Measurements from ENCODE around the gene ZNF425.

ZNF425 gene

DNA sequence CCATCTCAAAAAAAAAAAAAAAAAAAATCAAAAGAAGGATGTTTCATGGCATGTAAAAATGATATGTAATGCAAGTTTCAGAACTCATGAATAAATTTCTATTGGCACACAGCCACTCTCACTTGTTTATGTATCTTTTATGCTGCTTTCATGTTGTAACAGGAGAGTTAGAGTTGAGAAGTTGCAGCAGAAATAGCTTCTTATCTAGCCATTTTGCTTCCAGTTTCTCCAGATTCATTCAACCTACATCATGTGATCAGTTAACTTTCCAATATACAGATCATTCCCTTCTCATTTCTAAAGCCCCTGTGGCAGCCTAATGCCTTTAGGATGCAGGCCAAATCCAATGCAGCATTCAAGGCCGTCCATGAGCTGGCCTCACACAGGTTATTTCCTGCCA lies 66.0 kb downstream of the ZNF425 start:
- no peak for TF ChIP-seq CTCF (IDR thresholded peaks at IDR 0.05; ENCODE audit: insufficient read depth, low read length, missing control alignments)
- DNase-seq (ENCODE audit: low read depth, low spot score) = no peak

GRCh38 chr7:149053885-149054284 lies 72.2 kb downstream of the ZNF425 start:
- POLR2A ChIA-PET = no interaction called here
- TF ChIP-seq CTCF (IDR thresholded peaks at IDR 0.05; ENCODE audit: insufficient read depth, low read length, missing control alignments) = no peak
- CTCF ChIA-PET = interaction anchor here (0.6 to 4.8 kb wide), 2 partner anchors 11 to 23 kb away, joined by 3 to 28 read pairs; no protein-coding TSS in a partner anchor
- DNase-seq (ENCODE audit: low read depth, low spot score) = no peak
- H3K4me3 ChIP-seq (ENCODE audit: low read depth, low read length) = no peak overlapping the region

More for the DNA sequence above, 66.0 kb downstream of the ZNF425 start:
- POLR2A ChIA-PET = no interaction called here
- no peak overlapping the region for H3K4me3 ChIP-seq (ENCODE audit: low read depth, low read length)
- CTCF ChIA-PET = interaction anchor here (0.6 to 1.9 kb wide), 2 partner anchors 9 to 55 kb away, joined by 3 to 10 read pairs; no protein-coding TSS in a partner anchor

DNA sequence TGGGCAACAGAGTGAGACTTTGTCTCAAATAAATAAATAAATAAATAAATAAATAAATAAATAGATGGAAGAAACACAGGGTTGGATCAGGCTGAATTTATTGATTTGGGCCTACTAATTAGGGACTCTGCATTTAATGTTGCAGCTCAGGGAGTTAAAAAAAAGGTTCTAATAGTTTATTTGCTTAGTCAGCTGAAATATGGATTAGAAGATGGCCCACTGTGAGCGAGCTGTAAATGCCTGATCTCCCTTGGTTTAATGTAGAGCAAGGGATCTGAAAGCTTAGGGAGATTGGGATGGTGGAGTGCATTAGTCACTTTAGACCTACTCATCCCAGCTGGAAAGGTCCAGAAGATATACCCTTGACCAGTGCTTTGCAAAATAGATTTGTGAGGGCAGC lies 72.7 kb downstream of the ZNF425 start:
- no peak for DNase-seq (ENCODE audit: low read depth, low spot score)
- ChIA-PET POLR2A (no interaction called here), CTCF (interaction anchor here (0.6 to 4.8 kb wide), 3 partner anchors 12 to 24 kb away, joined by 3 to 28 read pairs (median 3); no protein-coding TSS in a partner anchor)
- TF ChIP-seq CTCF (IDR thresholded peaks at IDR 0.05; ENCODE audit: insufficient read depth, low read length, missing control alignments) = no peak
- H3K4me3 ChIP-seq (ENCODE audit: low read depth, low read length) = no peak overlapping the region

Measured in AG04449 (cell line).